Activated naive CD8-positive, alpha-beta T cell treated with anti-CD3 and anti-CD28 coated beads for 36 hours (primary cell): Measurements from ENCODE around the gene C21orf58. TPM values are rescaled to one million over a fixed set of nuclear protein-coding genes. Genes with fewer than 3 reads are reported as not detected.

Source experiments
- DNase-seq: peaks from one replicate; pipeline ENCODE4 v3.0.0; 2021
- H3K27ac Mint-ChIP-seq: one replicate; pipeline ENCODE4 v1.8.0; 2022; ENCODE audit warnings: mild to moderate bottlenecking, moderate library complexity, mixed read lengths
- H3K27me3 Mint-ChIP-seq: one replicate; pipeline ENCODE4 v1.8.0; 2022; ENCODE audit warnings: mild to moderate bottlenecking, mixed read lengths
- H3K36me3 Mint-ChIP-seq: one replicate; pipeline ENCODE4 v1.8.0; 2021; ENCODE audit warnings: mild to moderate bottlenecking, mixed read lengths
- H3K4me1 Mint-ChIP-seq: one replicate; pipeline ENCODE4 v1.8.0; 2021; ENCODE audit warnings: mixed read lengths
- H3K4me3 Mint-ChIP-seq: one replicate; pipeline ENCODE4 v1.8.0; 2022; ENCODE audit warnings: mild to moderate bottlenecking, moderate library complexity, mixed read lengths
- H3K9me3 Mint-ChIP-seq: one replicate; pipeline ENCODE4 v1.8.0; 2022; ENCODE audit warnings: mixed read lengths
- total RNA-seq, 2 experiments: library from RNA; stranded (reverse); gene quantifications; one replicate each; pipeline ENCODE4 v1.2.3, GENCODE V29; 2021

Gene C21orf58
- total RNA-seq, 2 experiments from 2014 or later, result 16.5 to 17.0 TPM

GRCh38 chr21:46357335-46357604, 33.6 kb upstream of the C21orf58 start:
- no peak overlapping the region for H3K27ac Mint-ChIP-seq
- DNase-seq, result no peak
- no peaks in the 10 kb centered on the region for H3K27me3 Mint-ChIP-seq
- H3K9me3 Mint-ChIP-seq, result no peaks in the 10 kb centered on the region
- peaks cover 13% of the 10 kb centered on the region for H3K36me3 Mint-ChIP-seq
- peaks cover 3% of the 10 kb centered on the region for H3K4me1 Mint-ChIP-seq
- no peak overlapping the region for H3K4me3 Mint-ChIP-seq

GRCh38 chr21:46356494-46357334, 33.0 kb upstream of the C21orf58 start:
- peaks cover 13% of the 10 kb centered on the region for H3K36me3 Mint-ChIP-seq
- no peak overlapping the region for H3K27ac Mint-ChIP-seq
- H3K4me1 Mint-ChIP-seq, result peaks cover 3% of the 10 kb centered on the region
- no peaks in the 10 kb centered on the region for H3K27me3 Mint-ChIP-seq
- DNase-seq, result no peak
- no peak overlapping the region for H3K4me3 Mint-ChIP-seq
- H3K9me3 Mint-ChIP-seq, result no peaks in the 10 kb centered on the region

- H3K36me3 Mint-ChIP-seq, result peaks cover 15% of the 10 kb centered on the region
- no peak overlapping the region for H3K27ac Mint-ChIP-seq
- H3K9me3 Mint-ChIP-seq, result no peaks in the 10 kb centered on the region
- no peak for DNase-seq
- no peaks in the 10 kb centered on the region for H3K27me3 Mint-ChIP-seq
- peaks cover 3% of the 10 kb centered on the region for H3K4me1 Mint-ChIP-seq
- no peak overlapping the region for H3K4me3 Mint-ChIP-seq
Measured at GRCh38 chr21:46356005-46356338, 32.3 kb upstream of the C21orf58 start.

- H3K27ac Mint-ChIP-seq, result peak overlapping the region; percentile 75
- DNase-seq, result peak; percentile 40
- peaks cover 3% of the 10 kb centered on the region for H3K4me1 Mint-ChIP-seq
- H3K36me3 Mint-ChIP-seq, result peaks cover 10% of the 10 kb centered on the region
- H3K4me3 Mint-ChIP-seq, result no peak overlapping the region
- H3K9me3 Mint-ChIP-seq, result no peaks in the 10 kb centered on the region
- H3K27me3 Mint-ChIP-seq, result no peaks in the 10 kb centered on the region
Measured at GRCh38 chr21:46355161-46356004, 31.7 kb upstream of the C21orf58 start.

- H3K9me3 Mint-ChIP-seq, result no peaks in the 10 kb centered on the region
- H3K27me3 Mint-ChIP-seq, result no peaks in the 10 kb centered on the region
- no peak overlapping the region for H3K27ac Mint-ChIP-seq
Measured at GRCh38 chr21:46354518-46354917, 30.8 kb upstream of the C21orf58 start.

GRCh38 chr21:46354046-46354445, 30.4 kb upstream of the C21orf58 start:
- Mint-ChIP-seq H3K4me3 (no peak overlapping the region), H3K36me3 (peaks cover 12% of the 10 kb centered on the region), H3K4me1 (peaks cover 3% of the 10 kb centered on the region), H3K27me3 (no peaks in the 10 kb centered on the region), H3K27ac (no peak overlapping the region), H3K9me3 (no peaks in the 10 kb centered on the region)
- no peak for DNase-seq

More at GRCh38 chr21:46354518-46354917, 30.8 kb upstream of the C21orf58 start:
- Mint-ChIP-seq H3K36me3 (peaks cover 10% of the 10 kb centered on the region), H3K4me1 (peaks cover 3% of the 10 kb centered on the region), H3K4me3 (no peak overlapping the region)
- no peak for DNase-seq

- peaks cover 9% of the 10 kb centered on the region for H3K36me3 Mint-ChIP-seq
- no peak overlapping the region for H3K27ac Mint-ChIP-seq
- no peaks in the 10 kb centered on the region for H3K9me3 Mint-ChIP-seq
Measured at GRCh38 chr21:46352913-46353312, 29.2 kb upstream of the C21orf58 start.

GRCh38 chr21:46352164-46352515, 28.5 kb upstream of the C21orf58 start:
- H3K36me3 Mint-ChIP-seq, result peaks cover 7% of the 10 kb centered on the region
- H3K9me3 Mint-ChIP-seq, result no peaks in the 10 kb centered on the region
- H3K27ac Mint-ChIP-seq, result no peak overlapping the region
- no peak for DNase-seq
- H3K27me3 Mint-ChIP-seq, result no peaks in the 10 kb centered on the region
- H3K4me3 Mint-ChIP-seq, result no peak overlapping the region
- peaks cover 3% of the 10 kb centered on the region for H3K4me1 Mint-ChIP-seq

More at GRCh38 chr21:46352913-46353312, 29.2 kb upstream of the C21orf58 start:
- no peak overlapping the region for H3K4me3 Mint-ChIP-seq
- no peak for DNase-seq
- peaks cover 3% of the 10 kb centered on the region for H3K4me1 Mint-ChIP-seq
- no peaks in the 10 kb centered on the region for H3K27me3 Mint-ChIP-seq

- Mint-ChIP-seq H3K9me3 (no peaks in the 10 kb centered on the region), H3K27ac (no peak overlapping the region), H3K4me1 (peaks cover 3% of the 10 kb centered on the region), H3K36me3 (peaks cover 7% of the 10 kb centered on the region), H3K27me3 (no peaks in the 10 kb centered on the region), H3K4me3 (no peak overlapping the region)
- DNase-seq, result no peak
Measured at GRCh38 chr21:46351476-46352163, 27.9 kb upstream of the C21orf58 start.

- Mint-ChIP-seq H3K4me3 (no peak overlapping the region), H3K36me3 (peaks cover 9% of the 10 kb centered on the region), H3K4me1 (peaks cover 3% of the 10 kb centered on the region), H3K27me3 (no peaks in the 10 kb centered on the region), H3K9me3 (no peaks in the 10 kb centered on the region), H3K27ac (no peak overlapping the region)
- no peak for DNase-seq
Measured at GRCh38 chr21:46350981-46351380, 27.3 kb upstream of the C21orf58 start.

- Mint-ChIP-seq H3K36me3 (peaks cover 12% of the 10 kb centered on the region), H3K4me1 (peaks cover 3% of the 10 kb centered on the region), H3K27me3 (no peaks in the 10 kb centered on the region), H3K4me3 (no peak overlapping the region), H3K27ac (no peak overlapping the region), H3K9me3 (no peaks in the 10 kb centered on the region)
- no peak for DNase-seq
Measured at GRCh38 chr21:46350571-46350970, 26.9 kb upstream of the C21orf58 start.

GRCh38 chr21:46349134-46349760, 25.6 kb upstream of the C21orf58 start:
- H3K36me3 Mint-ChIP-seq, result peaks cover 12% of the 10 kb centered on the region
- no peaks in the 10 kb centered on the region for H3K4me1 Mint-ChIP-seq
- no peak overlapping the region for H3K27ac Mint-ChIP-seq
- H3K4me3 Mint-ChIP-seq, result no peak overlapping the region
- no peak for DNase-seq
- H3K9me3 Mint-ChIP-seq, result no peaks in the 10 kb centered on the region
- no peaks in the 10 kb centered on the region for H3K27me3 Mint-ChIP-seq

GRCh38 chr21:46347791-46348381, 24.2 kb upstream of the C21orf58 start:
- Mint-ChIP-seq H3K27ac (no peak overlapping the region), H3K27me3 (no peaks in the 10 kb centered on the region), H3K4me1 (peaks cover 4% of the 10 kb centered on the region), H3K4me3 (no peak overlapping the region), H3K9me3 (no peaks in the 10 kb centered on the region), H3K36me3 (peaks cover 19% of the 10 kb centered on the region)
- DNase-seq, result no peak

- no peak for DNase-seq
- no peak overlapping the region for H3K27ac Mint-ChIP-seq
- H3K27me3 Mint-ChIP-seq, result no peaks in the 10 kb centered on the region
- peaks cover 20% of the 10 kb centered on the region for H3K36me3 Mint-ChIP-seq
- H3K9me3 Mint-ChIP-seq, result no peaks in the 10 kb centered on the region
- peaks cover 4% of the 10 kb centered on the region for H3K4me1 Mint-ChIP-seq
- H3K4me3 Mint-ChIP-seq, result no peak overlapping the region
Measured at GRCh38 chr21:46347203-46347550, 23.5 kb upstream of the C21orf58 start.
